Stimulated activated CD8-positive, alpha-beta memory T cell treated with anti-CD3 and anti-CD28 coated beads, Interleukin-4, amount 100 ng/mL, for 4 hours (primary cell): ENCODE data around the gene NLGN1.

Experiments used
- DNase-seq, 2 donors: peaks; one replicate each; pipeline ENCODE4 v3.0.0-alpha.2; 2020; ENCODE audit warnings: low read depth in 2 of 2, low spot score in 1 of 2

Gene NLGN1

GRCh38 chr3:173750591-173750990 lies 353.0 kb downstream of the NLGN1 start:
- no peak for DNase-seq

DNA sequence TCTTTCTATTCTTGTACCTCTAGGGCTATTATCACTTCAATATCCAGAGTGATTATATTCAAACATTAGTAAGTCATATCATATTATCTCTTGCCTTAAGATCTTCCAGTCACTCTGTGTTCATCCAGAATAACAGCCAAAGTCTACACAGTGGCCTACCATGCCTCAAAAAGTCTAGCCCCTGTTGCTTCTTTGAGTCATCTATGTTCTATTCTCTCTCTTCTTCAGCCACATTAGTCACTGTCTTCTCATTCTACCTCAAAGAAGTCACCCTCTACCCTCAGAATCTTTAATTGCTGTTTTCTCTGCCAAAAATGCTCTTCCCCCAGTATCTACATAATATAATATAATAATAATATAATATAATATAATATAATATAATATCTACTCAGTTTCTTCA lies 356.0 kb downstream of the NLGN1 start:
- no peak for DNase-seq

DNA sequence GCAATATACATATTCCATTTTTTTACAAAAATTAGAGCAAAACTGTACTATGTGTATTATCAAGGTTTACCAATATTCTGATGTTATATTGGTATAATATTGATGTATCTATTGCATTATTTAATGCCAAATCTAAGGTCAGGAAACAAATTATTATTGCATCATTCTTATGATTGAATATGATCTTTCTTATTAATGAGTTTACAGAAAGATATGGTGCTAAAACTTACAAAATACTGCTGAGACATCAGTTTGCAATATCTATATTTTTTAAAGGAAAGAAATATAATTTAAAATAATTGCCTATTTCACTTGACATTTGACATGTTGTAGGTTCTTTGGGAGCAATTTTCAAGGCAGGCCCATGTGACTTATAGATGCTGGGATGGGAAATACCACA lies 357.6 kb downstream of the NLGN1 start:
- DNase-seq = no peak

DNA sequence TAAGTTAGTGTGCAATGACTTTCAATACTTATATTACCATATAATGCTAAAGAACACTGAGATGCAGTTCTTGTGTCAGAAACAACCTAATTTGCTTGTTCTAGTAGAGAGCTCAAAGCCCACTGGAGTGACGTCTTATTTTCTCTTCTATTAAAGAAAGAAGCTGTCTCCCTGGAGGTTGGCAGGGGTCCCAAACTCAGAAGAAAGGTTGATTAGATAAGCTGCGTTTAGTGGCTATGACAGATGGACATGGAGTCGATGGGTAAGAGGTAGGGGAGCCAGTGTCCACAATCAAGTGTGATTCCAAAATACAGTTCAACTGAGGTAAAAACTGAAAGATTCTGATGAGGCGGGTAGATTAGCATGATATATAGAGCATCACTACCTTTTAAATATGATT lies 363.6 kb downstream of the NLGN1 start:
- DNase-seq = no peak

DNA sequence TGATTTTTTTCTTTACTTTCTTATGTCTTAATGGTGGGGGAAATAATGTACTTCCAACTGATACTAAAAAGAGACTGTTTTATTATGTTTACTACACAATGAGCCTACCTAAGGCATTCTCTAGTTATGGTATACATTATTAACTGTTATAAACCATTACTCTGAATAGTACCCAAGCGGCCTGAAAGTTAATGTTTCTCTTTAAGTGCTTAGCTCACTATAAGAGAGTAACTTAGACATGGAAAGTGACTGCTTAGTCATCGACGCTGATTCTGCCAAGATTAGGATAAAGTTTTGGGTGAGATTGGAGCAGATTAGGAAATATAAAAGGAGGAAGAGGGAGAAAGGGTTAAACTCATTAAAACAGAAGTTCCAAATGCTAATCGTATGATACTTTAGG lies 365.0 kb downstream of the NLGN1 start:
- no peak for DNase-seq

- no peak for DNase-seq
Observed at GRCh38 chr3:173770011-173770410, 372.5 kb downstream of the NLGN1 start.

DNA sequence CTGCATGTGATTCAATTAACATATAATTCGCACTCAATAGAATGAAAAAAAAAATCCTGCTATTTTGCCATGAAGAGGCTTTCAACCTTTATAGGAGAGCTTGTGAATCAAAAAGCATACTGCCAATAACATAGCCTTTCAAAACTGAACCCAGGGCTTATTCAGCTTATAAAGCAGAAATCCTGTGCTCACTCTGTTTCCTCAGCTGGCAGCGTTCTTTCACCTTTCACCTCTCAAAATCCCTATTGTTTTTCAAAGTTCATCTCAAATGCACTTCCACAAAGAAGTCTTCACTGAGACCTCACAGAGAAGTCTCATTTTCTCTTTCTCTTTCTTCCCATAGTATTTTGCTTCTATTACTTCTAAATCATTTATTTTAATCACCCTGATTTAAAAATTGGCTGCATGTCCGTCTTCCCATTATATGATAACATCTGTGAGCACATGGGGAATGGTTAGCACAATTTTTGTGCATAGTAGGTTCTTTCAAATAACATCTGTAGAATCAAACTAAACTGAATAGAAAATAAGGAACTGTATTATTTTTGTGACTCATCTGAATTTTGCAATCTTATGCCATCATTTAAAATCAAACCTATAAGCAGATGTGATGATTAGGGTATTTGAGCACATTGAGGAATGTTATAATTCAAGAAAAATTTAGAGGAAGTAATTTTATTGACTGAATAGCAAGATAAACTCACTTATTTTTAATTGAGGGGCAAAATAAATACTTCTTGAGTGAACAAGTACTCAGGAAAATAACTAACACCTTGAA lies 373.4 kb downstream of the NLGN1 start:
- no peak for DNase-seq

- no peak for DNase-seq
Observed at GRCh38 chr3:173773800-173774199, 376.3 kb downstream of the NLGN1 start.

- no peak for DNase-seq
Observed at GRCh38 chr3:173774294-173774693, 376.8 kb downstream of the NLGN1 start.

- no peak for DNase-seq
Observed at GRCh38 chr3:173778251-173778650, 380.7 kb downstream of the NLGN1 start.

GRCh38 chr3:173780067-173780466 lies 382.5 kb downstream of the NLGN1 start:
- DNase-seq = no peak

DNA sequence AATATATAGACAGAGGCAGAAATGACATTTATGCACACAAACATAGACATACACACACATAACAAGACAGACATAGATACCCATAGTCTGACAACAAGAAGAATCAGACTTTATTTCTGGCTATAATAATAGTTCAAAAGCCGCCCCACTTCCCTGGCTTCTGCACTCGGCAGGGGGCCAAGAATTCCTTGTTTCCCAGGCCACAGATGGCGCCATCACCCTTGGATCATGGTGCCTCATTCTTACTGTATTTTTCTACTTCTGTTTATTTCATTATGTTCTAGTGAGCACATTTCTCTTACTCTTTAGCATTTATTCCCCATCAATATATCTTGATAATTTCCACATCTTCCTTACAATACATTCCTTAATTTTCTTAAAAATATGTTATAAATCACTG lies 387.5 kb downstream of the NLGN1 start:
- no peak for DNase-seq

DNA sequence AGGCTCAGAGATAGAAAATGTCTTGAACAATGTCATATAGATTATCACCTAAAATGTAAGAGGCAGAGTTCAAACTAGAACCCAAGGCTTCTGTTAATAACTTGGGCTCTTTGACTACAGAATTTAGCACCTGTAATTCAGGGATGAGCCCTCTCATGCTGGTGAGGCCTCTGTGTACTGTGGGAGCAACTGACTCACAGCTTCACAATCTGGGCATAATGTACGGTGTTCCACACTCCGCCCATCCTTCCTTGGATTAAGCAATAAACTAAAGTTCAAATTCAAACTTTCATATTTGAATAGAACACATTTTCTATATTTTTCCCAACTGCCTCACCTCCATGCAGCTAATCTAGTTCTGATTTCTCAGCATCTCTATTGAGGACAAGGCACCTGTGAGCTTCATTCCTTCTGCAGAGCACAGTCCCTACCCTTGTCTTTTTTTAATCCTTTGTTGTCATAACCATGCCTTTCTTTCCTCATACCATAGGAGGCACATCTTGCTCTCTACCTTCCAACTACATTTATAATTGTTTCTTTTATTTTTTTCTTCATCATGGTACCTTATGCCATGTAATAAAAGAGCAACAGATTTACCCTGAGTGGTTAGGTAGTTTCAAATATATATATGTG lies 392.1 kb downstream of the NLGN1 start:
- DNase-seq = no peak

- no peak for DNase-seq
Observed at GRCh38 chr3:173793963-173794362, 396.4 kb downstream of the NLGN1 start.

DNA sequence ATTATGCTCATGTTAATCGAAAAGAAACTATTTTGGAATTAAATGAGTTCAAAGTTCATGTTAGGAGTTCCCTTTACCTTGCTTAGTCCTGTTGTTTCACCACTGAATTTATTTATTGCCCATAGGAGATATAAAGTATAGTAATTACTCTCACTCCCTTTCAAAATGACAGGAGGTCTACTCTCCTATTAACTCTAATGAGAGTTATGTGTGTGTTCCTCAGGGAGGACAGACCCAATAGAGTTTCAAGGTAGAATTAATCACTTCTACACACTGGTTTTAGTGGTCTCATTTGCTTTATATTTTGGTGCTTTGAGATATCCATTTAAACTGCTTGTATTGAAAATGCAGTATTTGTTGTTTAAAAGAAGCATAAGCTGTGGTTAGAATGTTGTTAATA lies 398.9 kb downstream of the NLGN1 start:
- no peak for DNase-seq

DNA sequence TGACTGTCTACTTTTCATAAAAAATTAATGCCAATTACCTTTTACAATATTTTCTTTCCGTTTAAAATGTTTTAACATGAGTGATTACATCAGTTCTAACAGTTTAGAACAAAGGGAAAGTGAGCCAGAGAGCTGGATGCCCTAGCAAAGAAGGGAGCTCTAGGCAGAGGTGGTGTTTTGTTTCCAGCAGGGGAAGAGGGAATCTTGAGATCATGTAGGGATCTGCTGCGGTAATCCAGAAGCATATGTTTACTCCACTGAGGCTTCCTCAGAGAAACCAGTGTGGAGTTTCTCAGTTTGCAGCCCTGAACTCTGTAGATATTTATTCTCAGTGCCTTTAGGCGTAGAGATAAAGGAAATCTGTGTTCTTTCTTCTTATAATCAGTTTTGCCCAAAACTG lies 399.3 kb downstream of the NLGN1 start:
- DNase-seq = no peak

DNA sequence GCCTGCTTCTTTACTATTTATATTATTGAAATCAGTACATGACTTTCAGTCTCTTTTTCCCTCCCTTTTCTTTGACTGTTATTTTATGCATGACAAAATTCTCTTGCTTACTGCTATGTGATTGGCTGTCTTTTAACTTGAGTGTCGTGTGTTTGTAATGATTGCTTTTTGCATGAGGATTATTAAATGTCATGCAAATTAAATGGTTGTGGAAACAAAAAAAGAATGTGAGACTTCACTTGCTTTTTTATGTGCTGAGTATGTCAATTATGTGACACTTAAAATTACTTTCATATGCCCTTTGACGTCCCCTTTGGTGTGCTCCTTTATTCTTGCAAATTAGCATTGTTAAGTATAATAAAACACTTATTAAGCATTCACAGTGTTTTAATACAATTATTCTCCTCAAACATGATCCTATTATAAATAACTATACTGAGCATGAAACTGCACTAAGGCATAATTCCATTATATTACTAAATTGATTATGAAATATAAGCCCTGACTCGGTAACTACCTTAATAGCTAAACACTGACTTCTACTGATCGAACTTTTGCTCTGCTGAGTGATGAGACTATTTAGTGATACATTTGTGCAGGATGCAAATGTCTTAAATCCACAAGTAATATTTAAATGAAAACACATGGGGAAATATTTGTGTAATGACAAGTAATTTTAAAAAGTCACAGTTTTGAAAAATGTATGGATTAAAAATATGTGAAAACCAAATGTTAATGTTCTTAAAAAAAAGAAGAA lies 401.7 kb downstream of the NLGN1 start:
- no peak for DNase-seq

GRCh38 chr3:173800154-173800553 lies 402.6 kb downstream of the NLGN1 start:
- no peak for DNase-seq

GRCh38 chr3:173814809-173815208 lies 417.3 kb downstream of the NLGN1 start:
- DNase-seq = no peak

DNA sequence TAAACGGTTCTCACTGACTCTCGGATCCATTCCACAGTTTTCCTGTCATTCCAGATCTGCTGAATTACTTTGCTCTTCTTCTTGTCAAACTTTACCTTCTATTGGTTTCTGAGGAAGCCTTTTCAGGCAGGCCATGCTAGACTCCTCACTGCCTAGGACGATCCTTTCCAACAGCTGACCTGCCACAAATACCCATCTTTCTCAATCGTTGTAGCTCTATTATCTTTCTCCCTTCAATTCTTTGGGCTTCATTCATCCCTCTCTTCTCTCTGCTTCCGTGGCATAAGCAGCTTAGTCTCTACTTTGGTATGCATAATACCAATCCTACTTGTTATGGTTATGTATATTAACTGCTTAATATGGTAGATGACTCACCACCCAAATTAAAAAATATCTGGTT lies 421.8 kb downstream of the NLGN1 start:
- DNase-seq = no peak

DNA sequence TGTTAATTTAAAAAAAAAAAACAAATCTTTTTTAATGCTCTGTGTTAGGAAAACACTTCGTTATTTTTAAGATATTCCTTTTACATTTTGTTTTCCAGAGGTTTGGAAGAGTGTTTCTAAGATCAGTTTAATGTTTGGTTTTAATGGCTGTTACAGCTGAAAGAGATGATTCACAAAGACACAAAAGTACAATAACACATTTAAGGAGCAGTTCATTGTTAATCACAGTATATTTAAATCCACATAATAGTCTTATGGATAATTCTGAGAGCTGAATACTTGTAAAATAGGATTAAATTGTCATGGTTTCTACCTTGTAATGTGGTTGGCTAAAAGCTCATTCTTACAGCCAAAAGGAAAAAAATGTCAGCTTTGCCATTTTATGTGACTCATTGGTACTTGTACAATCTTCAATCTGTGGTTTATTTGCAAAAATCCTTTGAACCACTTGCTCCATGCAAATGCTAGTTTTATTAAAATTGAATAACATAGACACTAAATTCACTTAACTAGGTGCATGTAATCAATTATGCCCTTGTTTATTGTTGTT lies 426.4 kb downstream of the NLGN1 start:
- no peak for DNase-seq

DNA sequence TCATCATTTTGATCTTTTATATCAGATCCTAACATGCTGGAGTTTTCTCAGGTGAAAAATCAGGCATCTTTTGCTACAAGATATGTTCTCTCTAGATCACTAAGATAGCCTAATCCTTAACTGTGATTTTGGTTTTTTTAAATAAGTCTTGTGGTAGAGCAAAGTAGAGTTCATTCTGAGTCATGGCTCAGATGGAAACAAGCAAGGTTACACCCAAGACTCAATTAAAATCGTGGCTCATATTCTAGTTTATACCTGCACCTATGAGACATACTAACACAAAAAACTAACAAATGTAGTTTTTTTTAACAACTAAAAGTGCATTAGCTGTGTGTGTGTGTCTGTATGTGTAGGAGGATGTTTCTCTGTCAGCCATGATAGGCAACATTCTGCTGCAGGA lies 428.2 kb downstream of the NLGN1 start:
- DNase-seq = no peak
